ENCODE results near the gene ZBED5. TPM values are rescaled to one million over a fixed set of nuclear protein-coding genes. Genes with fewer than 3 reads are reported as not detected.

Gene ZBED5
- polyA plus RNA-seq, 1 donor, result 59.1 TPM

DNA sequence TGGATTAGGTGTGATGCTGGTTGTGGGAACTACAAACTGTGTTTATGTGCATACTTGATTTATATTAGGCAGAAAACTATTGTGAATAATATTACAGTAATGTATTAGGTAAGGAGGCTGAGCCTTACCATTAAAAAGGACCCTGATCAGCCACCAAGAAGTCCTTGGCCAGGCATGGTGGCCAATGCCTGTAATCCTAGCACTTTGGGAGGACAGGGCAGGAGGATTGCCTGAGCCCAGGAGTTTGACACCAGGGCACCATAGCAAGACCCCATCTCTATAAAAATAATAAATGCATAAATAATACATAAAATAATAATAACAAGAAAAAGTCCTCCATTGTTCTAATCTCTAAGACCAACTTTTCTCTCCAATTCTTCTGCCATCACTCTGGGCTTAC lies 3.2 kb upstream of the ZBED5 start:
- peaks cover 2% of the 10 kb centered on the region for H3K9me3 ChIP-seq (ENCODE audit: control insufficient read depth, low read depth, low read length)
- H3K36me3 ChIP-seq (ENCODE audit: control insufficient read depth, insufficient read depth, low read length), result no peaks in the 10 kb centered on the region
- no peak overlapping the region for H3K4me3 ChIP-seq (ENCODE audit: low read length)
- H3K27ac ChIP-seq (ENCODE audit: low read length), result no peak overlapping the region
- no peaks in the 10 kb centered on the region for H3K27me3 ChIP-seq (ENCODE audit: control insufficient read depth, insufficient read depth, low read length)
- no peak for DNase-seq
- H3K4me1 ChIP-seq (ENCODE audit: control insufficient read depth, insufficient read depth, low read length), result peaks cover 5% of the 10 kb centered on the region

DNA sequence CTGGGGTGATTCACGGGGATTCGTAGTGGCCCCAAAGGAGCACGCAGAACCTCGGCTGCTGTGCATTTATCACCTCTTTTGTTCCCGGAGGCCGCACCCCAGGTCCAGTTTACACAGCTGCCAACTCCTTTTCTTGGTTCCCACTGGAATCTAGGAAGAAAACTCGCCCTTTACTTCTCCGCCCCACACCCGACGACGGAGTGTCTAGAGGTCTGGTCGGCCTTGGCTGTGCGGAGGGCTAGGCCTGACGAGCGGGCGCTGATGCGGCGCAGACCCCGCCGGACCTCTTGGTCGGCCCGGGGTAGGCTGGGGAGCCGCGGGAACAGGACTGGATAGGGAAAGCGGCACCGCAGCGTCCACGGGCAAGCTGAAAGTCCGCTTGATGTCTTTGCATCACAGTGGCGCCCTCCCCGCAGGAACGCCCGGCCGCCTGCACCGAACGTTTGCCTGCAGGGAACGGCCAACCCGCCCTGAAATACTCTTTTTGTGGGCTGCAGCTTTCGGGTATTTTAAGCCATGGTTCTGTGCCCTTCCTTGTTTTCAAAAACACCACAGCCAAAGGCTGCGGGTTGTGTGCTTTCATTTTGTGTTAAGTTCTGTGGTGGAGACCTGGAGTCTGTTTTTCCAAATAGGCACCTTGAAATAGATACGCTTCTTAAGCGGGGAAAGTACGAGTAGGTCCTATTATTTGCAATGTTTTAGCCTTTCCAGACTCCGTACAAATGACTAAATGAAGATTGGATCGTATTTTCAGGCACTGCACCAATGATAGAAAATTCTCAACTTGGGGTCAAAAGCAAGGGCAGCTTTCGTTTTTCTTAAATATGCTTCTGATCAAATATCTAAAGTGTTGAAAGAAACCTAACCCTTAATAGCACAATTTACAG lies 829 bp upstream of the ZBED5 start:
- 0% methylated on average over 2 of the region's 46 CpGs for WGBS (ENCODE audit: insufficient coverage, low lambda C conversion rate)
- Histone ChIP-seq H3K4me1 (ENCODE audit: control insufficient read depth, insufficient read depth, low read length) (peaks cover 6% of the 10 kb centered on the region), H3K27ac (ENCODE audit: low read length) (peak overlapping the region; percentile 91)

DNA sequence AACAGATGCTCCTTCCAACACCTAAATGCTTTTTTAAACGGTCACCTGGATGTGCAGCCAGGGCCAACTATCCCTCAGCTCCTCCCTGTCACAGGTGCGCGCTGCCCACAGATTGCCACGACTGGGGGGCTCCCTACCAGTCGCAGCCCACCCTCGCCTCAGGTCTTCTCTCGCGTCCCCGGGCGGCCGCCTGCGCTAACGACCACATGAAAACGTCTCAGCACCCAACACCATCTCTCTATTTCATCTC lies 469 bp downstream of the ZBED5 start:
- no peaks in the 10 kb centered on the region for H3K9me3 ChIP-seq (ENCODE audit: control insufficient read depth, low read depth, low read length)
- peak overlapping the region; percentile 76 for H3K4me3 ChIP-seq (ENCODE audit: low read length)
- H3K27me3 ChIP-seq (ENCODE audit: control insufficient read depth, insufficient read depth, low read length), result no peaks in the 10 kb centered on the region
- peak in 1 of 2 donors; percentile 85 for DNase-seq
- H3K36me3 ChIP-seq (ENCODE audit: control insufficient read depth, insufficient read depth, low read length), result peaks cover 23% of the 10 kb centered on the region
- H3K27ac ChIP-seq (ENCODE audit: low read length), result peak overlapping the region; percentile 91
- peaks cover 6% of the 10 kb centered on the region for H3K4me1 ChIP-seq (ENCODE audit: control insufficient read depth, insufficient read depth, low read length)
- WGBS (ENCODE audit: insufficient coverage, low lambda C conversion rate), result no CpG with 5 or more reads among the region's 14 CpGs

More for the DNA sequence above, 829 bp upstream of the ZBED5 start:
- Histone ChIP-seq H3K27me3 (ENCODE audit: control insufficient read depth, insufficient read depth, low read length) (no peaks in the 10 kb centered on the region), H3K9me3 (ENCODE audit: control insufficient read depth, low read depth, low read length) (no peaks in the 10 kb centered on the region), H3K36me3 (ENCODE audit: control insufficient read depth, insufficient read depth, low read length) (peaks cover 15% of the 10 kb centered on the region), H3K4me3 (ENCODE audit: low read length) (peak overlapping the region; percentile 76)
- peak in 1 of 2 donors; percentile 35 for DNase-seq

DNA sequence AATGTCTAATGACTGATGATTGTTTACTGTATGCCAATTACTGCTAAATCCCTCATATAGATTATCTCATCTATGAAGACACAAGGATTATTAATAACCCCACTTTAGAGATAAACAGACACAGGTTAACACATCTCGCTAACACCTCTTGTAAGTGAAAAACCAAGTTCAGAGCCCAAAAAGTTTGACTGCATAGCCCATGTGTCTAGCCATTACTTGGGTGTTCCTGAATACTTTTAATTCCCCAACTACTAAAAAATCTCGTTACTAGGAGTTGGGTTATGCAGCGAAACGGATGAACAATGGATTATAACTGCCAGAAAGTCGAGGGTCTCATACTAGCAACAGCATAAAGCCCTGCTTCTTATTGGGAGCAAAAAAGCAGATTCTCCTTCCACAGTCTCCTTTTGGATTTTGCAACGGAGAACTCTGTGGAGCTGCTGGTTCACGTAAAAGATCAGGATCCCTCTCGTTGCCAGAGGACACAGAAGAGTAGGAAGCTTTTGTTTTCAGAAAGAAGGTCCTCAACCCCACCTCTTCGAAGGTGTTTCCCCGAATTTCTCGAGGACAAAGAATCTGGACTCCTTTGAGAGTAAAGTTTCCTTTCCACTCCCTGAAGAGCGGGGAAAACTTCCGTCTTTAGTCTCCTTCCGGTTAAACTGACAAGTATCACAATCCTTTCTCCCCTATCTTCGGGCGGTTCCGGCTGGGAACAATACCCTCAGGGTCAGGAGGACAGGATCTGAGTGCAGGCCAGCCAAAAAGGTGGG lies 979 bp downstream of the ZBED5 start:
- peaks cover 24% of the 10 kb centered on the region for H3K36me3 ChIP-seq (ENCODE audit: control insufficient read depth, insufficient read depth, low read length)
- H3K27me3 ChIP-seq (ENCODE audit: control insufficient read depth, insufficient read depth, low read length), result no peaks in the 10 kb centered on the region
- peaks cover 6% of the 10 kb centered on the region for H3K4me1 ChIP-seq (ENCODE audit: control insufficient read depth, insufficient read depth, low read length)
- peak in 1 of 2 donors; percentile 60 for DNase-seq
- no CpG with 5 or more reads among the region's 17 CpGs for WGBS (ENCODE audit: insufficient coverage, low lambda C conversion rate)
- peak overlapping the region; percentile 76 for H3K4me3 ChIP-seq (ENCODE audit: low read length)
- H3K9me3 ChIP-seq (ENCODE audit: control insufficient read depth, low read depth, low read length), result no peaks in the 10 kb centered on the region
- peak overlapping the region; percentile 91 for H3K27ac ChIP-seq (ENCODE audit: low read length)

DNA sequence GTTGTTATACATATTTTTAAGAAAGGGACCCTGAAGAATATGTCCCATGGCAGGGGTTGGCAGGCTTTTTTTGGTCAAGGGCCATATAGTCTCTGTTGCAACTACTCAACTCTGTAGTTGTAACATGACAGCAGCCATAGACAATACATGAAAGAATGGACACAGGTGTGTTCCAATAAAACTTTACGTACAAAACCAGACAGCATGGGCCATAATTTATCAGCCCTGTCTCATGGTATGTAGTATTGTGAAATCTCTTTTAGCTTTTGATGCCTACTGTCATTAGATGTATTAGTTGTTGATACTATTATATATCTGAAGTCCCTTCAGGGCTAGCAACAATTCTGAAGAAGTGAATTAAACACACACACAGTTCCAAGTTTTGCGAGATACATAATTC lies 2.6 kb downstream of the ZBED5 start:
- Histone ChIP-seq H3K27me3 (ENCODE audit: control insufficient read depth, insufficient read depth, low read length) (no peaks in the 10 kb centered on the region), H3K4me3 (ENCODE audit: low read length) (no peak overlapping the region), H3K9me3 (ENCODE audit: control insufficient read depth, low read depth, low read length) (no peaks in the 10 kb centered on the region), H3K4me1 (ENCODE audit: control insufficient read depth, insufficient read depth, low read length) (peaks cover 6% of the 10 kb centered on the region), H3K27ac (ENCODE audit: low read length) (no peak overlapping the region), H3K36me3 (ENCODE audit: control insufficient read depth, insufficient read depth, low read length) (peaks cover 25% of the 10 kb centered on the region)
- DNase-seq, result no peak
- 100% methylated on average over 1 of the region's 2 CpGs for WGBS (ENCODE audit: insufficient coverage, low lambda C conversion rate)

DNA sequence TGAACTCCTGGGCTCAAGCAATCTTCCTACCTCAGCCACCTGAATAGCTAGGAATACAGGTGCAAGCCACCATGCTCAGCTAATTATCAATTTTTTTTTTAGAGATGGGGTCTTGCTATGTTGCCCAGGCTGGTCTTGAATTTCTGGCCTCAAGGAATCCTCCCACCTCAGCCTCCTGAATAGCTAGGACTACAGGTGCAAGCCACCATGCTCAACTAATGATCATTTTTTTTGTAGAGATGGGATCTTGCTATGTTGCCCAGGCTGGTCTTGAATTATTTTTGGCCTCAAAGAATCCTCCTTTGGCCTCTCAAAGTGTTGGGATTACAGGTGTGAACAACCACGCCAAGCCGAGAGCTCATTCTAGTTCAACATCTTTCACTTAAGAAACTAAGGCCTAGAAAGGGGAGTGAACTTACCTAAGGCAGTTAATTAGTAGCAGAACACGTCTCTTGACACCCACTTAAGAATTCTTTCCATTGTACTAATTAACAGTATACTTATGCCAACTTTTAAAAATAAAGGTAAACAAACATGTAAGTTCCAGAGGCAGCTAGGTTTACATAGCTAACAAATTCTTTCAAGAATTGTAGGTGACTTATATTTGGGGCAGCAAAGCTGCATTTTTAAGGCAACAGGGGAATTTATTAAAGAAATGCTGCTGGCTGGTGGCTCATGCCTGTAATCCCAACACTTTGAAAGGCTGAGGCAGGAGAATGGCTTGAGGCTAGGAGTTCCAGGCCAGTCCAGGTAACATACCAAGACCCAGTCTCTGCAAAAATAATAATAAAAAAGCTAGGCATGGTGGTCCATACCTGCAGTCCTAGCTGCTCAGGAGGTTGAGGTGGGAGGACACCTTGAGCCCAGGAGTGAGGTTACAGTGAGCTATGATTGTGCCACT lies 9.6 kb downstream of the ZBED5 start:
- no CpG with 5 or more reads among the region's 3 CpGs for WGBS (ENCODE audit: insufficient coverage, low lambda C conversion rate)
- Histone ChIP-seq H3K36me3 (ENCODE audit: control insufficient read depth, insufficient read depth, low read length) (peaks cover 7% of the 10 kb centered on the region), H3K27ac (ENCODE audit: low read length) (no peak overlapping the region), H3K9me3 (ENCODE audit: control insufficient read depth, low read depth, low read length) (no peaks in the 10 kb centered on the region), H3K27me3 (ENCODE audit: control insufficient read depth, insufficient read depth, low read length) (no peaks in the 10 kb centered on the region), H3K4me3 (ENCODE audit: low read length) (no peak overlapping the region), H3K4me1 (ENCODE audit: control insufficient read depth, insufficient read depth, low read length) (peaks cover 12% of the 10 kb centered on the region)
- no peak for DNase-seq

DNA sequence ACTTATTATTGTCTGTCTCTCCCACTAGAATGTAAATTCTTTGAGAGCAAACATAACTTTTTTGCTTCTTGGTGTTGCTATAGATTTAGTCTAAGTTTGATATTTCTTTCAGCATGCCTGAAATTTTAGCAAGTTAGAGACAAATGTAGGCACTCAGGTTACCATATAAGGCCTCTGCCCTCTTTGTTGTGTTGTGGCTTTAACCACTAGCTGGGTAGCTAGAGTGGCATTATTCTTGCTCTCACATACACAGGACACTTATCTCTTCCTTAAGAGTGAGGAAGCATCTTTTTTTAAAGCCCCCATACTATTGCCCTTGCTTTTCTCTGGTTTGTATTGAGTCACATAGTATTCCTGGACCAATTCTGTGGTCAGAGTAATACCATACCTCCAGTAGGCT lies 11.2 kb downstream of the ZBED5 start:
- H3K27ac ChIP-seq (ENCODE audit: low read length), result no peak overlapping the region

DNA sequence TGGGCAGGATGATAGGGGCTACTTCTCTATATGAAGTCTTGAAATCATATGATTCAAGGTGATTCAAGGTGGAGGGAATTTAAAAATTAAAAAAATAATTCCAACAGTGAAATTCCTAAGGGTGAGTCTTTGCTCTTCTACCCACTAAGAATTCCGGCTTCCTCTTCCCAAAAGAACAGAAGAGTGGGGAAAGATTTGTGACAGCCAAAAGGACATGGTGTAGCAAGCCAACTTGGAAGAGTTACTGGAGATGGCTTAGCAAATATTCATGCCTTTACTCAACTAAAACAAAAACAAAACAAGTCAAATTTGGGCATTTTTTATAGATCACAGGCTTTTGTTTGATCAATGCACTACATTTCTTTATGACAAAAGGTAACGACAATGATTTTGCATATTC lies 12.3 kb downstream of the ZBED5 start:
- DNase-seq, result no peak
- Histone ChIP-seq H3K4me1 (ENCODE audit: control insufficient read depth, insufficient read depth, low read length) (peaks cover 22% of the 10 kb centered on the region), H3K27ac (ENCODE audit: low read length) (no peak overlapping the region), H3K27me3 (ENCODE audit: control insufficient read depth, insufficient read depth, low read length) (no peaks in the 10 kb centered on the region), H3K4me3 (ENCODE audit: low read length) (no peak overlapping the region), H3K36me3 (ENCODE audit: control insufficient read depth, insufficient read depth, low read length) (no peaks in the 10 kb centered on the region), H3K9me3 (ENCODE audit: control insufficient read depth, low read depth, low read length) (no peaks in the 10 kb centered on the region)
- no CpG with 5 or more reads among the region's 2 CpGs for WGBS (ENCODE audit: insufficient coverage, low lambda C conversion rate)

More for the DNA sequence above, 11.2 kb downstream of the ZBED5 start:
- no peaks in the 10 kb centered on the region for H3K36me3 ChIP-seq (ENCODE audit: control insufficient read depth, insufficient read depth, low read length)
- no peaks in the 10 kb centered on the region for H3K27me3 ChIP-seq (ENCODE audit: control insufficient read depth, insufficient read depth, low read length)
- H3K4me1 ChIP-seq (ENCODE audit: control insufficient read depth, insufficient read depth, low read length), result peaks cover 22% of the 10 kb centered on the region
- H3K4me3 ChIP-seq (ENCODE audit: low read length), result no peak overlapping the region
- no peak for DNase-seq
- H3K9me3 ChIP-seq (ENCODE audit: control insufficient read depth, low read depth, low read length), result no peaks in the 10 kb centered on the region

DNA sequence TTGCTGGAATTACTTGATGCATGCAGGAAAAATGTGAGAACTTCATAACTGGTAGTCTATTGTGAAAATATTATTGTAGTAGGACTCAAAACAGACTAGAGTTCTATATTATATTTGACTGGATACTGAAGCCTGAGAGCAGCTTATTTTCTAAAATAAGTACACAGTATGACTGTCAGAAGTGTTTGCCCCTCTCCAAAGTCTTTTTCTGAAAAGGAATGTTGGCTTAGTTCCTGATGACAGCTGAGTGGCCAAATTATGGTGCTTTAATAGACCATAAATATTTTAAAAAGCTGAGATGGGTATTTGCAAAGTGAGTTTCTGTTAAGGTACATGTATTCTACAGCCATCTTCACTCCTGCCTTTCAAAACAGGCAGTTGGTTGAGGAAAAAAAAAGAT lies 13.1 kb downstream of the ZBED5 start:
- Histone ChIP-seq H3K27ac (ENCODE audit: low read length) (no peak overlapping the region), H3K4me1 (ENCODE audit: control insufficient read depth, insufficient read depth, low read length) (peaks cover 22% of the 10 kb centered on the region), H3K36me3 (ENCODE audit: control insufficient read depth, insufficient read depth, low read length) (no peaks in the 10 kb centered on the region), H3K4me3 (ENCODE audit: low read length) (no peak overlapping the region), H3K9me3 (ENCODE audit: control insufficient read depth, low read depth, low read length) (no peaks in the 10 kb centered on the region), H3K27me3 (ENCODE audit: control insufficient read depth, insufficient read depth, low read length) (no peaks in the 10 kb centered on the region)
- no peak for DNase-seq

DNA sequence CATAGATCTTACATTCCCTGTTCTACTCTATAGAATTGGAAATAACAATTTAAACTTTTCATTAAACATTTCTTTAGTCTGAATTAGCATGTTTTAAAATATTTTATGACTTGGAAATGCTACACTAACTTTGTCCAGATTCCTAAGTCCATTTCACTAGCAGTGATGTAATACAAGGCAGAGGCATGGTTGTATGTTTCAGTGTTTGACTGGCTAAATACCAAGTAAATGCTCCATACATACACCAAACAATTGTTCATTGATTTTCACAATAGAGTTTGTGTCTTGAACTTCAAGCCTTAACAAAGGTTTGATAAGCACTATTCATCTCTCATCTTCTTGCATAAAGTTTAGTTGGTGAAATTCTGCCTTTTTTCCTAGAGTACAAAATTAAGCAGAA lies 13.5 kb downstream of the ZBED5 start:
- Histone ChIP-seq H3K4me3 (ENCODE audit: low read length) (no peak overlapping the region), H3K27me3 (ENCODE audit: control insufficient read depth, insufficient read depth, low read length) (no peaks in the 10 kb centered on the region), H3K9me3 (ENCODE audit: control insufficient read depth, low read depth, low read length) (no peaks in the 10 kb centered on the region), H3K4me1 (ENCODE audit: control insufficient read depth, insufficient read depth, low read length) (peaks cover 22% of the 10 kb centered on the region), H3K36me3 (ENCODE audit: control insufficient read depth, insufficient read depth, low read length) (no peaks in the 10 kb centered on the region), H3K27ac (ENCODE audit: low read length) (no peak overlapping the region)
- DNase-seq, result peak in 1 of 2 donors; percentile 64
